MV-4-11 (cell line): Measurements from ENCODE around the gene SYNPR.

ENCODE experiments used
- DNase-seq: peaks from one replicate; lab custom pipeline; 2025; lab: John Stamatoyannopoulos, UW

SYNPR gene

DNA sequence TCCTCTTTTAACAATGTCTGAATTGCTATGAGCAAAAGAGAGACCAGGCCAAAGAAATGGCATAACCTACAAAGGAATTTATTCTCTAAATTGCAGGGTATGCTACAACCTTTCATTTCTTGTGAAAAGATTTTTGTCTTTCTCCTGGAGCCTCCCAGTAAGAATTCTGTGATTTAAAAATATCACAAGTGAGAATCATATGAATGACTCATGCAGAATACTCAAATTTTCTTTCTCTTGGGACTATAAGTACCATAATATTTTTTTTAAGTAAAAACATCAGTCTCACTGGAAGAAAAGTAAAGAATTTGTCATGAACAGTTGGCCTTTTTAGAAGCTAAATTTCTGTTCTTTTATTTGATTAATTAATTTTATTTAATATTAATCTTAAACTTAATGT, 26.3 kb downstream of the SYNPR start:
- no peak for DNase-seq

DNA sequence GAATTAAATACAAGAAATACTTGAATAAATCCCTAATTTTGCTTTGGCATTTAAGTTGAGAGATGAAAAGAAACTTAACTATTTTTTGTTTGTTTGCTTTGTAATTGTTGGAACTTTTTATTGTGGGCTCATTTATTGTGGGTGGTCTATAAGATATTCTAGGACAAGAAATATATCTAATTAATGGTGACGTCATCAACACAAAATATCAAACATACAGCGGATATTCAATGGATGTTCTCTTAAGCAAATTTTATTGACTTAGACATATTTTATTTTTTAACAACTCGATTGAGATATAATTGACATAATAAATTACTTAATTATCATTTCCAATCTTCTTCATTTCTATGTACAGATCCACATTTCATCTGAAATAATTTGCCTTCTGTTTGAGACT, 30.0 kb downstream of the SYNPR start:
- DNase-seq: no peak

DNA sequence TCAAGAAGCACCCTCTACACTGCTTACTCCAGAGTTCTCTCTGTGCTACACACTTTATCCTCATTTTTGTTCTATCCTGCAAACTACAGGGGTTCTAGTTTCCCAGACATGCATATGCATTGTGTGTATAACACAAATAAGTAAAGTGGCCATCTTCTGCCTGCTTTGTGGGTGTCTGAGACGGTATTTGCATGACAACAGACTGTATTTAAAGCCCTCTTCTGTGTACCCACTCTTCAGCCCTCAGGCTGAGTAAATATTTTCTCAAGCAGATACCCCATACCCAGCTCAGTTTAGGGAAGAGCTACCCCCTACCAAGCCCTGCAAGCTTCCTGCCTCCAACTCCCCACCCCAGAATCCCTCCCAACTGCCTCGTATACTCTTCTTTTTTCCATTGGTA, 31.7 kb downstream of the SYNPR start:
- no peak for DNase-seq

DNA sequence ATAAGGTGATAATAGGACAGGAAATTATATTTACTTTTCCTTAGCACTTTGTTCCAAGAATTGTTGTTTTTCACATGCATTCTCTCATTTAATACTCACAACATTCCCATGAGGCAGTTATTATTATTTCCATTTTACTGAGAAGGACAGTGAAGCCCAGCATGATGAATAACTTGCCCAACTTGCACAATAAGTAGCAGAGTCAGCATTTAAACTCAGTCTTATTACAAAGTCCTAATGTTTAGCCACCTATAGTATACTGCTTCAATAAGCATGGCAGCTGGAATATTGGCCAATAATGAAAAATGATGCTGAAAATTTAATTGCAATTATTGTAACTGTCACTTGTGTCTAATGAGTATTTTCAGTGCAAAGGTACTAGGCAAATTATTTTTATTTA, 45.7 kb downstream of the SYNPR start:
- no peak for DNase-seq

DNA sequence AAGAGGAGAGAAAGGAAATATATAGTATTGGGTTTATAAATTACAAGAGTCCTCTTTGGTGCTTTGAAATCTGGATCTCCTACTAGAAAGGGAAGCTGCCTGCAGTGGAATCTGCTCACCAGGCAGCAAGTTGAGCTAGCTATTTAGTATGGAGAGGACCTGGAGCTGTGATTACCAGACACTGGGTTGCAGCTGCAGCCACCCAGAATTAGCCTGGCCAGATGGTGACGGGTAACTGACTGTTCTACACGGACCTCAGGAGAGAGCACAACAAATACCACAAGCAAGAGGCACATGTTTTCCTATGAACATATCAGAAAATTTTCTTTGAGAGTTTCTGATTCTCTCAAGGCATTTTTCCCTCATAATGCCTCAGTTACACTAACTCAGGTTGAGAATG, 46.5 kb downstream of the SYNPR start:
- no peak for DNase-seq

DNA sequence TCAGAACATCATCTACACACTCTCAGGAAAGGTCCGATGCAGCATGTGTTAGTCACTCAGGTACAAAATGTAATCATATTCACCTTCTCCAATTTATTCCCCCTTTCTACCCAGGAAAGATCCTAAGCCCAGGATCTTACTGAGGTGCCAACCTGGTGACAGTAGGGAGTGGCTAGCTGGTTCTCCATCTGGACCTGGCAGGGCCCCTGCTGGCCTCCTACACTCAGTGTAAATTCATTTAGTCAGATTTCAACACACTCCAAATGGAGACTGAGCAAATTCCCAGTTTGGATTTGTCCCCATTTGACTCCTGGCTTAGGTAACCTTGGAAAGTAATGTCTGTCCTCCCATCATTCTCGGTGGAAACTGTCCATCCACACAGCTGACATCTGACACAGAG, 47.3 kb downstream of the SYNPR start:
- no peak for DNase-seq

DNA sequence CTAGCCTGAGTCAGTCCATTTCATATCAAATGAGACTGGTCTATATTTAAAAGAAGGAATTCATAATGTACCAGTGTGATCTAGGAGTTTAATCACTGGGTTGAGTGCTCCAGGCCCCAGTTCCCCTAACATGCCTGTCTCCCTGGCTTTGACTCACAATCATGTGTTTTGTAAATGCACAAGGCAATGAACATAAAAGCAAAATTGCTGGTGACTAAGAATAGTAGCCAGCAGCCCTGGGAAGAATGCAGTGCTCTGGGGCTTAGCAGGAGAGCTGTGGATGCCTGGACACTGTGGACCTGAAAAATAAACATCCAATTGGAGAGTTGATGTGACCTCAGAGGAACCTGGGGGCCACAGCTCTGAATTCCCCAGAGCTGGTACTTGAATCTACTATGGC, 50.3 kb downstream of the SYNPR start:
- no peak for DNase-seq

DNA sequence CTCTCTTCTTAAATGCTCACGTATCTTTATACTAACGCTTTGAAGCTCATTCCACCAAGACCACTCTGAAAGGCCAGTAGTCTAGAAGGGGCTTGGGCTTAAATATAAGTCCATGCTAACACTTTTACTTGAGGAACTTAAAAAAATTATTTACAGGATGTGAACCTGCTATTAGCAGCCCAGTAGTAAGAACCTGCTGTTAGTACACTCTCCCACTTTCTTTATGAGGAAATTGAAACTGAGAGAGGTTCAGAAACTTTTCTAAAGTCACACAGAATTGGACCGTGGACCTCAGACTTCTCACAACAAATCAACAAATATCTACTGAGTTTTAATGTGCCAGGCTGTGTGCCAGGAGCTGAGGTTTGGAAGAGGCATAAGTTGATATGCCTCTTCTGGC, 53.4 kb downstream of the SYNPR start:
- DNase-seq: no peak

DNA sequence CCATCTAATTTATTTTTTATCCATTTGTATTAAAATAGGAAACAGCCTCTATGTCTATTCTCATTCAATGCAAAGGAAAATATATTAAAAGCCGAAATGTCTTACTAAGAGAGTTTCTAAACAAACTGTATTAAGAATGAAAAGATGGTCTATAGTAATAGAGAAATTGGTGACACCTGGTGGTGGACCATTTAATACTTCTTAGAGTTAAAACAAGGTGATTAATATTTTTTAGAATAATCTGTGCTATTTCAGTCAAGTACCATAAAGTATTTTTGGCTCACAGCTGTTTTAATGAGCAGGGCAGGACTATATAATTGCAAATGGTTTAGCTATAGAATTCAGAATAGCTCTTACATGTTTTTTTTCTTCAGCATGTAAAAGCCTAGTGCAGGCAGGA, 55.7 kb downstream of the SYNPR start:
- DNase-seq: no peak

DNA sequence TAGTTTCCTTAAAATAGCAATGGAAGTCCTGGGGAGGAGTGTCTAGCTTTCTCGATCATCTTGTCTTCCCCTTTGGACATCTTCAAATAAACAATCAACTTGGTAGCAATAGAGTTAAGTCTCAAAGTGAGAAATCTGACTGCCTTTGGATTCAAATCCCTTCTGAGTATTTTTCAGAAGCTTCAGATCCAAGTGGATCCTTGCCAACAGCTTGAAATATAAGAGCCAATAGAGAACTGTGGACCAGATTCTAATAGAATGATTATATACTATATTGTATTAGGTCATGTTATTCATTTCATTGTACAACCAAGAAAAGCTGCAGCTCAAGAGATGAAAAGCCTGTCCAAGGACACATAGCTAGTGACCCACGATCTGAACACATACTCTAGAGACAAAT, 60.2 kb downstream of the SYNPR start:
- DNase-seq: no peak

DNA sequence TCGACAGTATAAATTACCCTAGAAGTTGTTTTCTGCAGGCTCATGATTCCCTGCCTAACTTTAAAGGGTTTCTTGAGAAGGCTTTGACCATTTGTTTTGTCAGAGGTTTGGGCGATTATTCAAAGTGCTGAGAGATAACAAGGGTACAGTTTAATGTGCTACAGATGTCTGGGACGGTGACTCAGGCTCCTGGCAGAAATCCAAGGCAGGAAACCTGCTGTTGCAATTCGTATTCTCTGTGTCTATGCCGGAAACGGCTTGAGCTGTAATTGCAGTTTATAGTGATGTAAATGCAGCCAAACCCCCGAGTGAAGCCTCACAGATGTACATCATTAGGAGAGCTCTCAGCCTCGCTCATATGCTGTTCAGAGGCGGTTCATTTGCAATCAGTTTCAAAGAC, 65.6 kb downstream of the SYNPR start:
- peak; percentile 93 for DNase-seq

DNA sequence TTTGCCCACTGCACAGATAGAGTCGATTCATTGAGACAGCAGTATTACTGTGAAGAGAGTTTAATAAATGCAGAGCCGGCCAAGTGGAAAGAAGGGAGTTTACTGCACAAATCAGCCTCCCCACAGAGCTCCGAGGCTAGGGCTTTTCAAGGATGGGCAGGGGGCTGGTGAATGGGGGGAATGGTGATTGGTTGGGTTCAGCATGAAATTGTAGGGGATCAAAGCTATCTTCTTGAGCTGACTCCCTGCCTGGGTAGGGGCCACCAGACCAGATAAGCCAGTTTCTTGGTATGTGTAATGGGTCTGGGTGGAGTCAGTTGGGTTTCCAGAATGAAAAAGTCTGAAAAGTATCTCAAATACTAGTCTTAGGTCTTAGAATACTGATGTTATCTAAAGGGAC, 66.6 kb downstream of the SYNPR start:
- DNase-seq: no peak

DNA sequence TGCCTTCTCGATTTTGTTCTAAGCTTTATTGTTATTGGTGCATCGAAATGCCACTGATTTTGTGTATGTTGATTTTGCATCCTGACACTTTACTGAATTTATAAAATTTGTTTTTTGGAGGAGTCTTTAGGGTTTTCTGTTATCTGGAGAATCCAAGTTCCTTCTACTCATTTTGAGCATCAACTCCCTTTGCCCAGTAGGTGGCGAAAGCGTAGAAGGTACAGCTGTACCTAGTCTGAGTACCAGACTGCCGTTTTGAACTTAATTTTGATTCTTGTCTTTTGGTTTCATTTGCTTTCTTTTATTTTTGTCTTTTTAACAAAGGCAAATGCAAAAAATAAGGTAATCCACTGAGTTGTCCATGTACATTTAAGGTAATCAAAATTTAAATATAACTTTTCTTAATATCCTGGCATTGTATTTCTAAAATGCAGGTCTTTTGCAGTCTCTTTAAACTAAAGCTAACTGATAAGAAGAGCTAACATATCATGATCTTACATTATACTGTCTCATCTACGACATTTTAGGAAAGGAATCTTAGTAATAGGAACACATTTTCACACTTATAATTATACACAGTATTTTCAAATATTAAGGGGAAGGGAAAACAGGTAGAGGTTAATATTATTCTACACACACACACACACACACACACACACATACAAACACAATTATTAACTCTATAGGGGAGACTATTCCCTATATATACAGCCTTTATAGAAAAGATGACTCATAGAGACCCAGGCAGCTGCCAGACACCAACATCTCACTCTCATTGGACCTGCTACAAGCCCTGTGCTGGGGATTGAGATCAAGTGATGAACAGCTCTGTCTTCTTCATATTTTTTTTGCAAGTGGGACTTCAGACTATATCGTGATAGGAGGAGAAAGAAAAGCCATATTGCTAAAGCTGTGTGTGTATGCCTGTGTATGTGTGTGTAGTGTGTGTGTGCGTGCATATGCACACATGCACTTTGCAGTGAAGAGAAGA, 71.8 kb downstream of the SYNPR start:
- DNase-seq: peak; percentile 58

DNA sequence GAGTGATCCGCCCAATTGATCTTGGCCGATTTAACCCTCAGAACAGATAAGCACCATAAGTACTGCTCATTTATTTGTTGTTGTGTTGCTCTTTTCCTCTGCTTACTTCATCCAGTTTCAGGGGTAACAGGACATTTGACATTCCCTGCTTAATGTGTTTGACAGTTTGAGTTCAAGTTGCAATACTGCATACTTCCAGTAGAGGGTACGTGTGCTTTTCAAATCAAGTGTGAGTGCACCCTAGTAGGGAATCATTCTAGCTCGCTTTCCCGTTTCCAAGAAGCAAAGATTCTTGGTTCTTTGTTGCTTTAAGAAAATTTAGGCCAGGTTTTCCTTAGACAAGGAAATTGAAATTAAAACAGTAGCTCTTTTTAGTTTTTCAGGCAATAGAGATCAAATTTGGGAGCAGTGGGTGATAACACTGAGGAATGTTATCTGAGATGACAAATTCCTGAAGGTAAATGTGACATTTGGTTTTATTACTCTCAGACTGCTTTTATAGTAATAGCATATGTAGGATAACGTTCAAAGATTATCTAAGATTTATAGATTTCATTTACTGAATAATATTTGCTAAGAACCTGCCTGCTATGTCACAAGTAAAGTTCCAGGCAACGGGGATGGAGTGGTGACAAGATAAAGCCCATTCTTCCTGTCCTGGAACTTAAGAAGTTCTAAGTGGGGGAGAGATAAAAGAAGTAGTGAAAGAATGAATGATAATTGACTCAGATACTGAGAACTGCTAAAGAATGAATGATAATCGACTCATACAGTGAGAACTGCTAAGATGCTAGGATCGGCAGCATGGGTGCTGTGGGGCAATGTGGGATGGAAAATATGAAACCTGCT, 73.3 kb downstream of the SYNPR start:
- peak; percentile 17 for DNase-seq

DNA sequence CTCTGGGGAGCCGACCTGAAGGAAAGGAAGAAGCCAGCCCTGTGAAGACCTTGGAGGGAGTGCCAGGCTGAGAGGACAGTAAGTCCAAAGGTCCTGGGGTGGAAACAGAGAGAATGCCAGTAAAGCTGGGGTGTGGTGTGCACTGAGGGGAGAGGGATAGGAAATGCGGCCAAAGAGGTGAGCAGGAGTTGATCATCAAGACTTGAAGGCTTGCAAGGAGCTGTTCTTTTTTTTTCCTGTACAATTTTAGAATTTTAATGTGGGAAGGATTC, 73.8 kb downstream of the SYNPR start:
- DNase-seq: no peak

DNA sequence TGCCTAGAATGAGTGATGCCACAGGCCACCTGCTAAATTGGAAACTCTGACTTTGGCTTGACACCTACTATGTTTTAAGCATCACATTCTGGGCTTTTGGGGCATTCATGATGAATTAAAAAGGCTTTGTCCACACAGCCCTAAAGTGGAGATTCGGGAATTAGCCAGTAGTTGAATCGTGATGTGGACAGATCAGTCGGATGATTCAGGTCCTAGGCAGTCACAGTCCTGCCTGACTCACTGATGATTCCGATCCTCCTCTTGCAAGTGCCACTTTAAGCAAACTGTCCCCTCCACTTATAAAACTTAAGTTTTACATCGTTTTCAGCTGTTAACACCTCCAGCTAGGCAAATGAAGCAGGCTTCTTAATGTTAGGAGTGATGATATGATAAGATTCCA, 75.3 kb downstream of the SYNPR start:
- DNase-seq: no peak

DNA sequence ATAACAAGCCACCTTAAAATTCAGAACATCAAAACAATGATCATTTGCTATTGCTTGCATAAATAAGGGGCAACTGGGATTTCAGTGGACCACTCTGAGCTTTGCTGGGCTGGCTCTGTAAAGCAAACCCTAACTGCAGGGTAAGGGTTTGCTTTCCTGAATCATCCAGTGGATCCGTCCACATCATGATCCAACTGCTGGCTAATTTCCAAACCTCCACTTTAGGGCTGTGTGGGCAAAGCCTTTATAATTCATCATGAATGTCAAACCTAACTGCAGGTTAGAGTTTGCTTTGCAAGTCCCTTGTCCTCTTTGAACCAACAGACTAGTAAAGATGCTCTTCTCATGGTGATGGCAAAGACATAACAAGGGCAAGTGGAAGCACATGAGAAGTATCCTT, 76.1 kb downstream of the SYNPR start:
- DNase-seq: no peak

DNA sequence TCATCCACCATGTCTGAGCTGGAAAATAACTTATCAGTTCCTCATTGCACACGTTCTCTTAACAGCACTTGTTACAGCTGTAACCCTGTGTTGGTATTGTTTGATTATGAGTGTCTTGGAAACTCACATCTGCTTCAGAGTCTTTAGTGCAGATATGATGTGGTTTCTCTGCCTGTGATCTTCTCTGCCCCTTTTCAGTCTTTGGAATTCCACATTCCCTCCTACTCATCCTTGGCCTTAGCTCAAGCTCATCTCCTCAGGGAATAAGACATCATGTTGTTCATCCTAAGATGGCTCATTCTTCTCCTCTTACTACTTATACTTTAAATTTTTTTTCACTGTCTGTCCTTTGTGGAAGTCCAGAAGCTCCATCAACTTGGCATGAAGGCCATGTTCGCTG, 77.7 kb downstream of the SYNPR start:
- no peak for DNase-seq

DNA sequence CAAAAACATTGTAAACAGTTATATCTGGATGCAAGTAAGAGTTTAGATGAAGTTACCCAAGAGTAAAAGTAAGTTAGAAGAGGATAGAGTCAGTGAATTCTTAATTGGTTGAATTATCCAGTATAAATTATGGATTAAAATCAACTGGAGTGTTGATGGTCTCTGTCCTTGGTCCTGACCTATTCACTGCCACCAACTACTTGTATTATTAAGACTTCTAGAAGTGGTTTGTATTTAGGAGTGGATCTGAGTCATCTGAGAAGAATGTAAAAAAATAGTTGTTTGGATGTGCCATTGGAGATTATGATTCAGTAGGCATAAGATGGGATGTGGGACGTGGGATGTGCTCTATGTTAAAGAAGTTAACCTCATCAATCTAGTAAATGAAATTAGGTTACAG, 86.4 kb downstream of the SYNPR start:
- no peak for DNase-seq

DNA sequence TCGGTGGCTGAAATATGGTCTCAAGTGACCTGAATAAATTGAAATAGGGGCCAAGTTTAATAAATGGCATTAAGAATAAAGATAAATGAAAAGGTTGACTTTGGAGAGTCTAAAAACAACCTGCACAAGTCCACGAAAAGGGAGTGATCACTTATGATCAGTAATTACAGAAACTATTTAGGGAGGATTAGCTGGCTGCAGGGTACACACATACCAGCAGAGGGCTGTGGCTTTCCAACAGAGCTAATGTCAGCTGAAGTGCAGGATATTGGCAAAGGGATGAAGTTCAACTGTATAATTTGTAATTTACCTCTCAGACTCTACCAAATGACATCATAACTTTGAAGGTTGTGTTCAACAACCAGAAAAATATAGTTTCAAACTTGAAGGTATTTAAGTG, 86.8 kb downstream of the SYNPR start:
- DNase-seq: no peak

DNA sequence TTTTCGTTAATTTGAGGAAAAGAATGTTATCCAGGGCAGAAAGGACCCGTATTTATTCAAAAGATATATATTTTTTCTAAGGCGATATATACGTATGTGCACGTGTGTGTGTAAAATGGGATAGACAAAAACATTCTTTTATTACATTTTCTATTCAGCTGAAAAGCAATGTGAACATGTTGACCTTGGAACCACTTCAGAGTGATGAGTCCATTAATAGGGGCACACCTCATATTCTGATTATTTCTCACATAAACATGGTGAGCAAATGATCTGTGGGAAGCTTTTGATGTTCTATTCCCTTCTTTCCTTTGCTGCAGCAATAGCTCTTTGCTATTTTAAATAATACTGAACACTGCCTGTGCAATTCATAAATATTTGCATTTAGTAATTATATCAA, 87.6 kb downstream of the SYNPR start:
- DNase-seq: no peak

DNA sequence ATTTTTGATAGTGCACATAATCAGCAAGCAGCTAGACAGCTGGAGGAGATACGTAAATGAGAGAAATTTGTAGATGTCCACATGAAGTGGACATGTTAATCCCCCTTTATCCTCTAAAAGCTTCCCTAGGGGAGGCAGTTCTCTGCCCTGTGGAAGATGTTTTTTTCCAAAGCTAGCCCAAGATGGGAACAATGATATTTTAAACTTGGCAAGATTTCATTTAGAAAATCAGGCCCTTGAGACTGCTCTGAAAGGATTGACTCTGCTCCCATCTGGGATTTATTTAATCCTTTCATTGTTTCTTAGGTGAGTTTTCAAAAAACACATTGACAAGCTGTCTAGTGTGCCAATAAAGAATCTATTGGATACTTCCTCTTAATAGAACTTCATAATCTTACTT, 92.0 kb downstream of the SYNPR start:
- DNase-seq: no peak

DNA sequence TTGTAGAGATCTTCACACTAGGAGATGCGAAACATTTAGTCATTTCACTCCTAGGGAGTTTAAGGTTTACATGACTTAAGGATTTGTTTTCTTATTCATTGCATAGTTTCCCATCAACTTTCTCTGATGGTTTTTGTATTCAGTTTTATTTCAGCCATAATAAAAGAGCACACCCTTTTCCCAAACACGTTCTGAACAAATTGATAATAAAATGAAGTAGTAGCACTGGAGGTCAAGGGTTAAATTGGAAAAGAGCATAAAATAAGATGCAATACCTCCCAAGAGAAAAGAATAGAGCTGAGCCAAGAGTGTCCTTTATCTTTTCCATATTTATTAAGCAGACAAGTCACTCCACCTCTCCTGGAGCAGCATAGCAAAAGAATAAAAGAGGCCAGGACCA, 104.9 kb downstream of the SYNPR start:
- no peak for DNase-seq

DNA sequence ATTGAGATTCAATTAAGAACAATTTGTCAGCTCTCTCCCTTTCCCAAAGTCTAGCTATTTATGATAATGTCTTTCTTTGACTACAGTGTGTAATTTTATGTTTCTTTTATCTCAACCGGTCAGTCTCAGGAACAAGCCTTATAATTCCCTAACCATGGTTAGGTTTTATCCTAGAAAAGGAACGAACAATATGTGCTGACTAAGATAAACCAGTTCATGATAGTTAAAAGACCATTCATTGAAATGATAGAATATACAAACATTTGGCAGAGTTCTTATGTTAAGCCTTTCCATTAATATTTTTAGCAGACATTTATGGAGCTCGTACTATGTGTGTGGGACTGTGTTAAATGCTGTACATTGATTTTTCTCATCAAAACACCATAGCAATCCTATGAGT, 106.3 kb downstream of the SYNPR start:
- DNase-seq: no peak
